HG03108 (cell line): ENCODE data around the gene NISCH.

ENCODE experiments used
- ATAC-seq: cut with Tn5 transposase; IDR thresholded peaks from one replicate; pipeline ENCODE4 v1.9.1; 2021; ENCODE audit warnings: moderate library complexity; ENCODE audit not compliant: unreplicated experiment

Gene NISCH

DNA sequence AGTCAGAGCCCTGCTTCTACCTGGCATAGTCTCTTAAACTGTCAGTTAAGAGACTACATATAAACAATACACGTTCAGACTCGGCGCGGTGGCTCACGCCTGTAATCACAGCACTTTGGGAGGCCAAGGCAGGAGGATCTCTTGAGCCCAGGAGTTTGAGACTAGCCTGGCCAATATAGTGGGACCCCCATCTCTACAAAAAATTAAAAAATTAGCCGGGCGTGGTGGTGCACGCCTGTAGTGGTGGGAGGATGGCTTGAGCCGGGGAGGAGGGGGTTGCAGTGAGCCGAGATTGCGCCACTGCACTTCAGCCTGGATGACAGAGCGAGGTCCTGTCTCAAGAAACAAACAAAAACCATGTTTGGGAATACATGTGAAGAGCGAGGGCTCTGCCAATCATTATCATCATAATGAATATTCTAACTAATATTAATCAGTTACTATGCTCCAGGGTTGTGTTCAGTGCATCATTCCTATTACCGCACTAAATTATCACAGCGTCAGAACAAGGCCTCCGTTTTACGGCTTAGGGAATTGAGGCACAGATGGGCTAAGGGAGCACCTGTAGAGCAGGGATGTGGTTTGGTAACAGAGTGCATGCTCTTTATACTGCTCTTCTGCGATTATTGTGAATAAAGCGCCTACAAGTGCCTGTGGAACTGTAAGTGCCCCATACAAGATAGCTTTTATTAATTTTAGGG is 80.2 kb downstream of the NISCH start:
- ATAC-seq = no peak

- no peak for ATAC-seq
These were observed 80.6 kb downstream of the NISCH start for GRCh38 chr3:52536112-52536368.

DNA sequence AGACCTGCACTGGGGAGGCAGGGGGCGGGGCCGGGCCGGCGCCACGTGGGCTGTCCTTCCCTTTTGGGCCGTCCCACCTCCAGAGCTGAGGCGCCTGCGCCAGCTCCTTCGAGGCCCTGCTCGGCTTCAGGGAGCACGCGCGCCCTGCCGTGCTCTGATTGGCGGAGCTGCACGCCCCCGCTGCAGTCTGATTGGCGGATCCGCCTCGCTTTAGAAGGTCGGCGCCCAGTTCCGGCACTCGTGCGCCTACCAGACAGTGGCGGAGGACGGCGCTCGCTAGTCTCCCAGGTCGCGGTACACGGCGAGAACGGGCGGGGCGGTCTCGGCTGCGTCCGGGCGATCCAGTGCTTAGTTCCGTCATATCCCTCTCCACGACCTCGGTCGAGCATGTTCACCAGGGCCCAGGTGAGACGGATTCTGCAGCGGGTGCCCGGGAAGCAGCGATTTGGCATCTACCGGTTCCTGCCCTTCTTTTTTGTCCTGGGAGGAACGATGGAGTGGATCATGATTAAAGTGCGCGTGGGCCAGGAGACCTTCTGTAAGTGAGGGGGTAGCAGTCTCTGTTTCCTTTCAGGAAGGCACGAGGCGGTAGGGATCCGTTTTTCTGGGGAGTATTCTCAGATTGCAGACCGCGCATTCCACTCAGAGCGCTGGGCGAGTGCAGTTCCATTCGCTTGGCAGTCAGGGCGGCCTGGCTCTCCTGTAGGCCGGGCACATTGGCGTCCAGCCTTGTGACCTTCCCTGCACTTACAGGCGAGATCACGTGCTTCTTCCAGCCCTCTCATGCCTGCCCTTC is 81.2 kb downstream of the NISCH start, which contains the start of gene UQCC5:
TSS of gene UQCC5 (plus strand) at position 237 of the 796 bp plus-strand sequence. CDS start at position 388, 151 bp downstream.
- peak; percentile 87 for ATAC-seq

- ATAC-seq = no peak
These were observed 81.8 kb downstream of the NISCH start for GRCh38 chr3:52537165-52537620.

DNA sequence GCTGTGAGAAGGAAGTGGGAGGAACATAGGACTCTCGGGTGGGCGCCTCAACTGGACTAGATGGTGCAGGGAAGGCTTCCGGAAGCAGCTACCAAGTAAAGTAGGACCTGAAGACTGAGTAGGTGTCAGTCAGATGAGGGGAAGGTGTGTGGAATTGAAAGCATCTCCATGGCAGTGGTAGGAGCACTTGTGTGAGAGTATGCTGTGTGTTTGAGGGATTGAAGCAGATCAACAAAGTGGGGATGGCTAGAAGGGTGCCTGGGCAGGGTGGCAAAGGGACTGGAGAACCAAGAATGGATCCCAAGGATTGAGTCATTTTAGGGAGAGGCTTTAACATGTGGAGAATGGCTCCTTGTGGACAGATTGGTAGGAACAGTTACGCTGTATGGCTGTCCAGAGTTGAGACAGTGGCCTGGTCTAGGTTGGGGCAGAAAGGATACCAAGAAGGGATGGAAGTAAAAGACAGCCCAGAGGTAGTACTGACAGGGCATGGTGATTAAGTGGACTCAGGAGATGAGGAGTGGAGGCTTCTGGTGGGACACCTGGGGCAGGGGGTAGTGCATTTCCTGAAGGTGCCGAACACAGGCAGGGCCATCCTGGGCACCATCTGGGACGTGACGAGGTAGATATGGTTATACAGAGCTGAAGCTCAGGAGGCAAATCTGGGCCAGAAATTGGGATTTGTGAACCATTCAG is 82.5 kb downstream of the NISCH start:
- no peak for ATAC-seq

GRCh38 chr3:52539010-52539653 is 83.7 kb downstream of the NISCH start:
- no peak for ATAC-seq

- ATAC-seq = no peak
These were observed 85.6 kb downstream of the NISCH start for GRCh38 chr3:52541050-52541449.
